Hepatocyte (in vitro differentiated cells): ENCODE measurements around the gene SHISA7.

Experiments used
- EZH2 ChIP-seq: fragments of 200-600 bp; sonication (generic); IDR thresholded peaks from 2 replicates; pipeline ENCODE4 v1.6.1; 2016; ENCODE audit warnings: antibody characterized with exemption, mild to moderate bottlenecking, borderline replicate concordance
- TF ChIP-seq, protein P1 (sequence below): fragments of 200-600 bp; sonication (generic); IDR thresholded peaks from 2 replicates; pipeline ENCODE4 v1.5.1; 2016; ENCODE audit warnings: antibody characterized with exemption, mild to moderate bottlenecking; ENCODE audit not compliant: poor library complexity

DNA sequence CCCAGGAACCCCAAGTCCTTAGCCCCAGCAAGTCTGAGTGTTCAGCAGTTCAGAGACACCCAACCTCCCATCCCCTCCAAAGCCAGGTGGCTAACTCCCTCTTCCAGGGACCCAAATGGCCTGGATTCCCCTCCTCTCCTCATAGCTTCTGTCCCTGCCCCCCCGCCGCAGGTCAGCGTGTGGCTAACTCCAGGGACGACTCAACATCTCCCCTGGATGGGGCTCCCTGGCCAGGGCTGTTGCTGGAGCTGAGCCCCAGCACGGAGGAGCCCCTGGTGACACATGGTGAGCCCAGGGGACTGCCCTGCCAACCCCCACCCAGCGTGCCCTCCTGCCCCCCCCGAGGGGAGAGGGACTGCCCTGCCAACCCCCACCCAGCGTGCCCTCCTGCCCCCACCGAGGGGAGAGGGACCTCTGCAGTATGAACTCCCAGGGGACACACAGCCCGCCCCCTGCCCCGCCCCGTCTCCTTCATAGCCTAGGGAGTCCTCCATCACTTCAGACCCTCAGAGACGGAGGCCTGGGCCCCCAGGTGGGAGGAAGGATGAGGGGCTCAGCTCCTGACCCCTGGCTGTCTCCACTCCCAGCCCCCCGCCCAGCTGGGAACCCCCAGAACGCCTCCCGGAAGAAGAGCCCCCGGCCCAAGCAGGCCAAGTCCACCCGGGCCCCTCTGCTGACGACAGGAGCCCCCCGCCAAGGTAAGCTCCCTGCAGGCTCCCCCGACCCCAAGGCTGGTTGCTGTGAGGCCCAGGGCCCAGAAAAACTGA is 46.8 kb upstream of the SHISA7 start:
- TF ChIP-seq, protein P1, sequence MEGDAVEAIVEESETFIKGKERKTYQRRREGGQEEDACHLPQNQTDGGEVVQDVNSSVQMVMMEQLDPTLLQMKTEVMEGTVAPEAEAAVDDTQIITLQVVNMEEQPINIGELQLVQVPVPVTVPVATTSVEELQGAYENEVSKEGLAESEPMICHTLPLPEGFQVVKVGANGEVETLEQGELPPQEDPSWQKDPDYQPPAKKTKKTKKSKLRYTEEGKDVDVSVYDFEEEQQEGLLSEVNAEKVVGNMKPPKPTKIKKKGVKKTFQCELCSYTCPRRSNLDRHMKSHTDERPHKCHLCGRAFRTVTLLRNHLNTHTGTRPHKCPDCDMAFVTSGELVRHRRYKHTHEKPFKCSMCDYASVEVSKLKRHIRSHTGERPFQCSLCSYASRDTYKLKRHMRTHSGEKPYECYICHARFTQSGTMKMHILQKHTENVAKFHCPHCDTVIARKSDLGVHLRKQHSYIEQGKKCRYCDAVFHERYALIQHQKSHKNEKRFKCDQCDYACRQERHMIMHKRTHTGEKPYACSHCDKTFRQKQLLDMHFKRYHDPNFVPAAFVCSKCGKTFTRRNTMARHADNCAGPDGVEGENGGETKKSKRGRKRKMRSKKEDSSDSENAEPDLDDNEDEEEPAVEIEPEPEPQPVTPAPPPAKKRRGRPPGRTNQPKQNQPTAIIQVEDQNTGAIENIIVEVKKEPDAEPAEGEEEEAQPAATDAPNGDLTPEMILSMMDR = no peak
- no peak for TF ChIP-seq EZH2
